HG03108 (cell line): ENCODE results near the gene CNTN5.

Source experiments
- ATAC-seq: cut with Tn5 transposase; IDR thresholded peaks from one replicate; pipeline ENCODE4 v1.9.1; 2021; ENCODE audit warnings: moderate library complexity; ENCODE audit not compliant: unreplicated experiment

CNTN5 gene

DNA sequence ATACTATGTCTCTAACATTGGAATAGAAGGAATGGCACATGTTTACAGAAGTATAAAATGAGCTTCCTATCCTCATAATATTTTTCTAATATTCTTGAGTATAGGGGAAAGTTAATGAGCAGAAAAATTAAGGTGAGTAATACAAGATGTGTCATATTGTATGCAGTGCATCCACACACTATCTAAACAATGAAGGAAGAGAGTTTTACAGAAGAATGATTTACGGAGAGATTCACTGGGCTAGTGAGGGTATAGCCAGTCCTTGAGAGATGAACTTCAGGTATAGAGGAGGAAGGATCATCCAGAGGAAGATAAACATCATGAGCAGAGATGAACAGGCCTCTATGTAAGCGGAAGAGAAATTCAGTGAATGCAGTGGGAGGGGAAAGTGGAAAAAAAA, 569.0 kb downstream of the CNTN5 start:
- no peak for ATAC-seq

DNA sequence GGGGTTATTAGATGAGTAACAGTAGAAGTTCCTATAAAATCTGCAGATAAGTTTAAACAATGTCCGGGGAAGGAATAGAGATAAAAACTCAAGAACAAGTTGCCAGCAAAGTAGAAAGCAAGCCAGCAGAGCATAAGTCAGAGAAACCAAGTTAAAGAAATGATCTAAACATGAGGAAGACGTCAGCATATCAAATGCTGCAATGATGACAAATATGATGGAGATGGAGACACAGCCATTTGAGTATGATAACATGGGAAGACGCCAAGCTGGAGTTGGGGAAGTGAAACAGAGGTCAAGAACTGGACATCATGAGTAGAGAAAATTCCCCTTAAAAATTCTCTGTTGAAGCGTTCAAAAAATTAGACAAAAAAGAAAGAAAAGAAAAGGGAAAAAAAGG, 571.5 kb downstream of the CNTN5 start:
- ATAC-seq, result no peak

DNA sequence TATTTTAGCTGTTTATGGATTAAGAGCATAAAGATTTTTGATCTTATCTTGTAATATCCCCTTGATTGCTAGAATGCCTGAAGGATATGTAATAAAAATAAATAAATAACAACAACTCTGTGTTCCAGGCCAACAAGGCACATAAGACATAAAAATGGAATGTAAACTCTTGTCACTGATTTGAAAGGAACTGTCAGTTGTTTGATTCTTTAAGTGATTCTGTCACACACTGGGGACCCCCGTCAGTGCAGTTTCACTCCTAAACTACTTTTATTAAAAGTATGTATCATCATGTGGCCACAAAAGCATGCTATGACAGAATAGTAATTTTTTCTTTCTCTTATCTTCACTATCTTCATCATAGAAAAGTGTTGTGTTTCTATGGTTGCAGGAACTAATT, 572.4 kb downstream of the CNTN5 start:
- no peak for ATAC-seq

DNA sequence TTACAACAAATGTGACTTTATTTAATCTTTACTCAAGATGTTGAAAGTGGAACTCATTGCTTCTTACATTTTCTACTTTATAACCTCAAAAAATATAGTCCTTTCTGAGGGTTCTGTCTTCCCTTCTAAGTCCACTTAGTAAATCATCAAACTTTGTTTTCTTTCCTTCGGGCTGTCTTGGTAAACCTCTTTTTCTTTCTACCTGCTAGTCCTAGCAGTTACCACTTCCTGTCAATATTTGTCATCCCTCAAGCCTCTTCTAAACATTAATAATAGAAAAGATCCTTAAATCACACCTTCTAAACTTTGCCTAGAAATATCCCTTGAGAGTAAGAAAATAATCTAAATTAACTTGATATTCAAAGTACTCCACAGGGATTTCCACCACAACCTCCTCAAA, 580.4 kb downstream of the CNTN5 start:
- ATAC-seq, result peak; percentile 49

DNA sequence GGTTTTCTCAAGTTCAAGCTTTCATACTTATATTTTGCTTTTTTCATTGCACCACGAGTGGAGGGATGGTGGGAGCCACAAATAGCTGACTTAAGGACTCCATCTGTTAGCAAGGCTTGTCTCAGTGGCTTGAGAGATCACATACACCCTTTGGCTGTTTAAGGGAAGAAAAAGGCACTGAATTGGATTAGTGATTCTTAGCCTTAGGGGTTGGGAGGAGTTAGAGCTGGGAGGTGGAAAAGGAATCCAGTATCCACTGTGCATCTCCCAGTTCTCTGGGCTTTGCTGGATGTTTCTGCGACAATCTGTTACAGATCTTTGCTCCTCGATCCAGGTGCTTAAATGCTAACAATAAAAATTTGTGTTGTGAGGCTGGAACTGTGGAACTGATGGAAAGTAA, 593.6 kb downstream of the CNTN5 start:
- no peak for ATAC-seq

DNA sequence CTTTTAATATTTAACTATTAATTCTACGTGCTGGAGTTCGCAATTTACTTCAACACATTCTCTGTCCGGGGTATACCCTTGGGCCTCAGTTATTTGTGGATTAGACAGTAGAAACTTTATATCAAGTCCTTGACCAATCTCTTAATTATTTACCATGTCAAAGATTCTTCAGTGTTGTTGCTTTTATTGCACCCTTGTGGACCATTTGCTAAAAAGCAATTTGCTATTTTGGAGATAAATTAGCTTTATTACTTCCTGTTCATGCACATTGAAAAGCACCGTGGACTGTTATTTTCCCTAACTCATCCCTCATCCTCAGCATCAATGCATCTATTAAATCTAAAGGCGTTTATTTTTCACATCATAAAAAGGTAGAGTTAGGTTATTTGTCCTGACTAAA, 609.9 kb downstream of the CNTN5 start:
- no peak for ATAC-seq

DNA sequence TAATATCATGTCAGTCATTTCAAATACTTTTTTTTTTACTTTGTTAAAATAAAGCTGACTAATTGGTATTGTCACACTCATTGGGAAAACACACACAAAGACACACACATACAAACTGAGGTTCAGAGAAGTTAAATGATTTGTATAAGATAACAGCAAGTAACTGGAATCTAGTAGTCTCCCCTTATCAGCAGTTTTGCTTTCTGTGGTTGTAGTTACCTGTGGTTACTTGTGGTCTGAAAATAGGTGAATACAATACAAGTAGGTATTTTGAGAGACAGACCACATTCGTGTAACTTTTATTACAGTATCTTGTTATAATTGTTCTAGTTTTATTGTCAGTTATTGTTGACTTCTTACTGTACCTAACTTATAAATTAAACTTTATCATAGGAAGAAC, 610.9 kb downstream of the CNTN5 start:
- no peak for ATAC-seq

DNA sequence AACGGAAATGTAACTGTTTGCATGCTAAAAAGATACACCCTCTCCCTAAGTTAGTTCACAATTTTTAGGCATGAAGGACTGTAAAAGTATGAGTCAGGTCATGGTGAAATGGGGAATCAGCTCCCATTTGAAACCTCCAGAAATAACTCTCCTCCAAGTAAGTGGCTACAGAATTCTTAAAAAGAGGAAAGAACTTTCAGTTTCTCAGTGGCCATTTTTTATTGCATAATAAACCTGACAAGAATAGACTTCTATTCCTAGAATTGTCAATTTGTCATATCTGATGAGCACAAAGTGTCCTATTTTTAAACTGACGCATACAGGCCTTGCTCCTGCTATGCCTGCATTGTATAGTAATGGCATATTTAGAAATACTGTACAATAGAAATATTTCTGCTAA, 612.2 kb downstream of the CNTN5 start:
- no peak for ATAC-seq

DNA sequence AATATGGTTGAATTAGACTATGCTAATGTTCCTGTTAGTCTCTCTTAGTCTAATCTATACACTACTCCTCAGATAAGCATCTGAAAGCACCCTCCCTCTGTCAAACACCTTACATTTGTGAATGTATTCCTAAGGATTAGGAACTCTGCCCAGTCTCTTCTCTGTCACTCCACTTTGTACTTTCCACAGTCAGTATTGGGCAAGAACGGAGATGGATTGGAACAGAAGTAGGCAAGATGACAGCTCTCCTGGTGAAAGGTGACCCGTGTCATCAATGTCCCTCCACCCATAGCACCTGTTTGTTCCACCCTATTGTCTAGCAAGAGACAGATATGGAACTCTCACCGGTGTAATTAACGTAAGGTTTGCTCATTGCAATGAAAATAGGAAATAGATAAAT, 613.8 kb downstream of the CNTN5 start:
- ATAC-seq, result no peak

DNA sequence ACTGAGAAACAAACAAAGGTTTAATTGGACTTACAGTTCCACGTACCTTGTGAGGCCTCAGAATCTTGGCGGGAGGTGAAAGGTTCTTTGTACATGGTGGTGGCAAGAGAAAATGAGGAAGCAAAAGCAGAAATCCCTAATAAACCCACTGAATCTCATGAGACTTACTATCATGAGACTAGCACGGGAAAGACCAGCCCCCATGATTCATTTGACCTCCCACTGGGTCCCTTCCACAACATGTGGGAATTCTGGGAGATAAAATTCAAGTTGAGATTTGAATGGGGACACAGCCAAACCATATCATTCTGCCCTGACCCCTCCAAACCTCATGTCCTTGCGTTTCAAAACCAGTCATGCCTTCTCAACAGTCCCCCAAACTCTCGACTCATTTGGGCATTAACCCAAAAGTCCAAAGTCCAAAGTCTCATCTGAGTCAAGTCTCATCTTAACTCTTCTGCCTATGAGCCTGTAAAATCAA, 617.4 kb downstream of the CNTN5 start:
- no peak for ATAC-seq

DNA sequence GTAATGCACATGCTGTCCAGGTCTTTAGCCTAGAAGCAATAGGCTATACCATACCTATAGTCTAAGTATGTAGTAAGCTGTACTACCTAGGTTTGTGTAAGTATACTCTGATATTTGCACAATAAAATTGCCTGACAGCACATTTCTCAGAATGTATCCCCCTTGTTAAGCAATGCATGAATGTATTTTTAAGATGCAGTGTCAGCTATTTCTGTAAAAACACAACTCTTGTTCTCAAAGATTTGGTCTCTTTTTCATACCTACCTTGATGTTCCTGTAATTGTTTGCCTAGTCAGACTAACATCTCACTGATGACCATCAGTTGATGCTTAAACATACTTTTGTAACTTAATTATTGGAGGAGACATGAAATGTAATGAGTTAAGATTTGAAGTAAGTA, 619.9 kb downstream of the CNTN5 start:
- no peak for ATAC-seq

DNA sequence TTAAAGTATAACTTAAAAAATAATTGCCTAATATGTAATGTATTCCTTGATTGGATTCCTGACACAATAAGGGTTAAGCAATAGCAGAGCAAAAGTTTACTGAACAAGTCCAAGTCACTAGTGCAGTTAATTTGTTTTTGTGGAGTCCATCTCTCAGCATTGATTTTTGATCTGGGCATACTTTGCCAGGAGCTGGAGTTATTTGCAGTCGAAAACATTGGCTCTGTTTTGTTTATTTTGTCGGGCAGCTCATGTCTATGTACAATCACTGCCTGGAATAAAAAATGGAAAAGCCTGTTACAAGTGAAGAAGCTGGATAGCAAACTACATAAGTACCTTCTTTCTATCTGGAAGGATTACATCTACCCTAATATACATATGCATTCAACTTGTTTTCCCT, 625.2 kb downstream of the CNTN5 start:
- ATAC-seq, result no peak

DNA sequence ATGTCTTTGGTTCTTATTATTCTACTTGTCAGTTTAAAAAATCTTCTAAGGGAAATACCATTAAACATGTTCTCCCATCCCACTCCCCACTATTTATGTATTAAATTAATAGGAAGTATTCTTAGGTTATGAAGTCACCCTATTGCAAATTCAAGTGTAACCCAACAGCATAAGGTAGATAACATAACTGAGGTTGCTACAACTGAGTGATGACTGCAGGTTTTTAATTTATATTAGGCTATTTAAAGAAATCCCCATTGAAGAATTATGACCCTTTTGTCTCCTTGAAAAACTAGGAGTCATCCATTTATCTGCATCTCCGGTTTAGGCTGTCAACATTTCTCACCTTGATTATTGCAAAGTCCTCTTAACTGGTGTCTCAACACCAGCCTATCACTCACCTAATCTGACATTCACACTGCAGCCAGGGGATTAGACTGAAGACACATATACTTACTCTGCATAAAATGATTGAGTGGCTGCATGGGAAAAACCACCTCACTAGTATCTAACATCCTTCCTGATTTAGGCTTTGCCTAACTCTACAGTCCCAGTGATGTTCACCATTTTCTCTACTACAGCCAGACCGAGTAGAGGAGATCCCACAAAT, 649.4 kb downstream of the CNTN5 start:
- ATAC-seq, result no peak

DNA sequence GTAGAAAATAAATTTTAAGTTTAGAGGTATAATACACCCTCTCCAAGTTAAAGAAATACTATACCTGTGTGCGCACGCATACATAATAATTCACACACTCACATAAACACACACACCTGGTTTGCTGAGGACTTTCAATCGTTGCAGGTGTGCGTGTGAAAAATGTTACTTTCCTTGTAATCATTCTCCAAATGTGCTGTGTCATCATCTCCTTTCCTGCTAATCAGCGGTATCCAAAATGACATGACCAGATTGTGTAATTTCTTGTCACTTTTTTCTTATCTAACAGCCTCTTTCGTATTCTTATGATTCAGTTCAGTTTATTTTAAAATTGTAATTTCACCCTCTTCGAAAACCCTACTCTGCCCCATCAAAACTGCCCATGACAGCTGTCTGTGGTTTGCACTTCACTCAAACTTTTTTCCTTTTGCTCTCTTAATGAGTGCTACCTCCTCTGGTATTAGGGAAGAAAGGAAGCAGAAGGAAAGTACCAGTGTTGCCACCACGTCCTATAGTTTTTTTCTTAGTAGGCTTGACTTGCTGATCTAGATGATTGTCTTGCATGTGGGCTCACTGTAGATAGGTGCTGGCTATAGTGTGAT, 651.2 kb downstream of the CNTN5 start:
- ATAC-seq, result no peak

DNA sequence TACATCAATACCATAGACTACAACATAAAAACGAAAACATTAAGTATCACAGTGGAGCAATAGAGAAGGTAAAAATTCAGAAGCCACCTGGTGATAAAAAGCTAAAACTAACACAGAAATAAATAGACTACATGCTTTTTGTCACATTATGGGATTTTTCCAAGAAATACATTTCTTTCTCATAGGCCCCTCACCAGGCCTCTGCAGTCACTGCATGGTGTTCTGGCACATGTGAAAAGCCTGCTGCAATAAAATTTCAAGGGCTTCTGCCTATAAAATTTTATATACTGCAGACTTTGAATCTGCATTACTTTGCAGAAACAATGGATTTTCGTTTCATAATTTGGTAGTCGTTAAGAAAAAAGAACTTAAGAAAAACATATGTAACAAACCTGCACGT, 655.5 kb downstream of the CNTN5 start:
- no peak for ATAC-seq

DNA sequence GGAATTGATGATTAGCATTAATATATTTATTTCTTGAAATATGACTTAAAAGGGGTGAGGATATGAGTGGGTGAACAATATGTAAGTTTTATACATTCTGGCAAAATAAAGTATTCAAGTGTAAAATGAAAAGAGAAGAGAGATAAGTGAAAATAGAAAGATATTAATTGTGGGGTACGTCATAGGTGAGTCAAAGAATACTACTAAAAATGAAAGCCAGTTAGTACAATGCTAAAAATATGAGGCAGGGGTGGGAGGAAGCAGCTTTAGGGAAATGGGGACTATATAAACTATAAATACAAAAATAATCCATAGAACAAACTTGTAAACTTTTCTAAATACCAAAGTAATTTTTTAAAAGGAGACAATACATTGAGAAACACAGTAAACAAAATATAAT, 661.4 kb downstream of the CNTN5 start:
- no peak for ATAC-seq

DNA sequence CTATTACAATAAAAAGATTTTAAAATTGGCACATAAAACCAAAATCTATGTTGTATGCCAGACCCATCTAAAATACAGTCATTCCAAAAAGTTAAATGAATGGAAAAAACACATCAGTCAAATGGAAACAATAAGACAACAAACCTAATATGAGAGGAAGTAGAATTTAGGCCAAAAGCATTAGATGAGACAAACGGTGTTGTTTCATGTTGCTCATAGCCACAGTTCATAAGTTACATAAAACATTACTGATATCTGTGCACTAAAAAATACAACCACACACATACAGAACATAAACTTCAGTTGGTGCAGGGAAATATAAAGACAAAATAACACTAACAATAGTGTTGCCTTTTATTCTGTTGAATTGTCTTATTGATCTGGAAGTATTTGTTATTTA, 661.9 kb downstream of the CNTN5 start:
- ATAC-seq, result no peak

DNA sequence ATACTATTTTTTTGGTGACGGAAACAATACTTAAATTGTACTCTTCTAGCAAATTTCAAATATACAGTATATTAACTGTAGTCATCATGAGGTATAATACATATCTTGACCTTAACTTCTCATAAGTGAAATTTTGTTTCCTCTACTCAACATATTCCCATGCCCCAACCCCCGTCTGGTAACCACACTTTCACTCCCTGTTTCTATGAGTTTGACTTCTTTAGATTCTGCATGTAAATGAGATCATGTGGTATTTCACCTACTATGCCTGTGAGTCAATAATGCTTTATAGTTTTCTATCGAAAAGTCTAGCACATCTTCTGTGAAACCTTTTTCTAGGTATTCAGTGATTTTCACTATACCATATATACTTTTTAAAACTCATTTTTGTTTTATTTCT, 663.2 kb downstream of the CNTN5 start:
- ATAC-seq, result no peak

DNA sequence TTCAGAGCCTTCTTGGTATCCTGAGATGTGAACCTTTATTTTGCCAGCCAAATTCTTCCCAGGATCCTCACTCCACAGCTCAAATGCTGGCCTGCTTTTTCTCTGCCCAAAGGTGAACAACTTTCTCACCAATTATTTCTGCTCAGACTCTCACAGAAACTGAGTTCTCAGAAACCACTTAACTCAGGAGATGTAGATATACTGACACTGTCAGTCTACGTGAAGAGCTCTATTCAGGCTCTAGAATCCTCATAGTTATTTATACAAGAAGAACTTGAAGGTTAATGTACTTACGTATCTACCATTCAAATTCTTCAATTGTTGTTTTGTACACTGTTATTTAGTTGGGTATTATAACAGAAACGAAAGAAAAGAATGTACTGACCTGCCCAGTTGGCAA, 666.1 kb downstream of the CNTN5 start:
- no peak for ATAC-seq

DNA sequence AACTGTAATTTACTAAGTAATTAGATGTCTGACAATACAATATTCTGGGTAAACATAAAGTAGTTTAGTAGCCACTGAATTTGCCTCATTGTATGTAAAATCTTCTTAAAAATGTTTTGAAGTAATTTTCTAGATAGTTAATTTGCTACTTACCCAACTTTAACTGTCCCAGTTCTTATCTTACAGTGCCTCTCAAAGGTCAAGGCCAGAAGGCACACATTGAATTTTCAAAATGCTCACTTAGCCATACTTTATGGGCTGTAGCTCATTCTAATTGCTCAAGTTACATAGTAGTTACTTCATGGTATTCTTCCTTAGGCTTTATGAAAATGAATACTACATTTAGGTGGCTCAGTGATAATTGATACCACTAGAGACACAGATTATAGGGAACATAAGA, 666.6 kb downstream of the CNTN5 start:
- ATAC-seq, result no peak

DNA sequence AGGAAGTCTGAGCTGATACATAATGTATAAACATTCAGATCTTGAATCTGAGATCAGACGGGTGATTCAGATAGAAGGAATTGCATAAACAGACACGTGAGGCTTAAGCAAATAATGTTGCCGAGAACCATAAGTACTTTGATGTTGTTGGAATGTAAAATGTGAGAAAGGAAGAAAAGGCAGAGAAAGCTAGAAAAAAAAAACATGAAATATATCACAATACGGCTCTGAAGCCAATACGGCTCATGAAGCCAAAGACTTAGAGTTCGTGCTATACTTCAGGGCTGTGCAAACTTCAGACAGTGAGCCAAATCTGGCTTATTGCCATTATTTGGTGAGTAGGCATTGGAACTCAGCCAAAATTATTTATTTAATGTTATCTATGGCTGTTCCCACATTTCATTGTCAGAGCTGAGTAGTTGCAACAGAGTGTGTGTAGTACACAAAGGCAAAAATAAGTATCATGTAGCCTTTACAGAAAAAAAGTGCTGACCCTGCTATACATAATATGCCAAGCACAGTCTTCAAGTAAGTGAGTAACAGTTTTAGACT, 673.3 kb downstream of the CNTN5 start:
- no peak for ATAC-seq

DNA sequence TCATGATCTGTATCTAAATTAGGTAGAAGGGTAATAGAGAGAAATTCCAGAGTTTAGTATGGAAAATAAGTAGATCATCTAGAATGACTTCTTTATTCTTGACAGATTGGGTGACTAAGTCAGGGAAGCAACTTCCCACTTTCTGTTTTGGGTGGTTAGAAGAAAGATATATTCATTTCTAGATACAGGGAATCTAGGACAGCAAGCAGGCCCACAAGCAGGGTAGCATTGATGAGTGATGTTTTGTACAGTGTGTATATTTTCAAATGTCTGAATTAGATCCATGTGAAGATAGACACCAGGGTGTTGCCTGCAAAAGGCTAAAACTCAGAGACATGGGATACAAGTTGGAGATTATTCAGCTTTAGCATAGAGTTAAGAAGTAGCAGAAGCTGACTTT, 674.4 kb downstream of the CNTN5 start:
- ATAC-seq, result no peak

DNA sequence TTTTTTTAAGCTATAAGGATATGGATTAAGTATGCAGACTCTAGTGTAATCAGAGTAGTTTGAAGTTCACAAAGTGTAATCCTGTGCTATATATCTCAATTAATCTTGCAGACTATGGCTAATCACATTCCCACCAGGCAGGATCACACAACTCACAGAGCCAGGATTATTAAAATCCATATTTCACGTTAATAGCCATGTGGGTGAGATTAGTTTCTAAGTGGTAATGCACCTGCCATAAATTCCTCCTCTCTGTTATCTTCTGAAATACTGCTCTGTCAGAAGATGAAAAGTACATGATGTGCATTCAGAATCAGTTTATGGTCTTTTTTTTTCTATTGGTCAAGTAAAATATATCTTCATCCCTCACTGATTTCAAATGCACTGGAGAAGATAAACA, 686.1 kb downstream of the CNTN5 start:
- no peak for ATAC-seq
